Astrocyte (in vitro differentiated cells and primary cell): ENCODE data around the gene XG. TPM values are rescaled to one million over a fixed set of nuclear protein-coding genes. Genes with fewer than 3 reads are reported as not detected.

ENCODE experiments used
- DNase-seq: peaks from one replicate; pipeline ENCODE4 v3.0.0-alpha.2; 2010; ENCODE audit warnings: low read depth
- FAIRE-seq: peaks from 2 replicates; lab custom pipeline; 2011; peaks lifted over from hg19 to GRCh38; lab: Jason Lieb, UNC
- H2AFZ ChIP-seq: 2 replicates; pipeline ENCODE4 v1.6.0; 2012; ENCODE audit warnings: low read depth, low read length, inconsistent platforms
- H3K27ac ChIP-seq: 2 replicates; pipeline ENCODE4 v1.5.1; 2011; ENCODE audit warnings: low read depth, low read length, inconsistent platforms
- H3K27me3 ChIP-seq: 2 replicates; pipeline ENCODE4 v1.6.0; 2011; ENCODE audit warnings: low read length, inconsistent platforms; ENCODE audit not compliant: insufficient read depth
- H3K36me3 ChIP-seq: 2 replicates; pipeline ENCODE4 v1.5.1; 2011; ENCODE audit warnings: low read length, inconsistent platforms; ENCODE audit not compliant: insufficient read depth
- H3K4me1 ChIP-seq: 2 replicates; pipeline ENCODE4 v1.5.1; 2011; ENCODE audit warnings: low read length, inconsistent platforms; ENCODE audit not compliant: insufficient read depth
- H3K4me2 ChIP-seq: 2 replicates; pipeline ENCODE4 v1.6.0; 2012; ENCODE audit warnings: low read length, inconsistent platforms
- H3K4me3 ChIP-seq: 2 replicates; pipeline ENCODE4 v1.5.1; 2011; ENCODE audit warnings: low read depth, mild to moderate bottlenecking, low read length, inconsistent platforms; ENCODE audit not compliant: insufficient read depth
- H3K79me2 ChIP-seq: 2 replicates; pipeline ENCODE4 v1.6.0; 2012; ENCODE audit warnings: mild to moderate bottlenecking, low read length, inconsistent platforms; ENCODE audit not compliant: insufficient read depth
- H3K9ac ChIP-seq: 2 replicates; pipeline ENCODE4 v1.6.0; 2012; ENCODE audit warnings: mild to moderate bottlenecking, low read length, inconsistent platforms
- H3K9me3 ChIP-seq: 2 replicates; pipeline ENCODE4 v1.5.1; 2012; ENCODE audit warnings: low read depth, mild to moderate bottlenecking, low read length, inconsistent platforms; ENCODE audit not compliant: insufficient read depth
- H4K20me1 ChIP-seq: 2 replicates; pipeline ENCODE4 v1.6.0; 2012; ENCODE audit warnings: low read length, inconsistent platforms; ENCODE audit not compliant: insufficient read depth
- H3K27ac Mint-ChIP-seq: one replicate; pipeline ENCODE4 v1.8.0; 2021; ENCODE audit warnings: mild to moderate bottlenecking, mixed read lengths; ENCODE audit not compliant: unreplicated experiment
- H3K27me3 Mint-ChIP-seq: one replicate; pipeline ENCODE4 v1.8.0; 2021; ENCODE audit warnings: low read depth, mixed read lengths; ENCODE audit not compliant: unreplicated experiment
- H3K36me3 Mint-ChIP-seq: one replicate; pipeline ENCODE4 v1.8.0; 2021; ENCODE audit warnings: low read depth, mixed read lengths; ENCODE audit not compliant: unreplicated experiment
- H3K4me1 Mint-ChIP-seq: one replicate; pipeline ENCODE4 v1.8.0; 2021; ENCODE audit warnings: low read depth, mixed read lengths; ENCODE audit not compliant: unreplicated experiment
- H3K4me3 Mint-ChIP-seq: one replicate; pipeline ENCODE4 v1.8.0; 2021; ENCODE audit warnings: mild to moderate bottlenecking, moderate library complexity, mixed read lengths; ENCODE audit not compliant: unreplicated experiment
- H3K9me3 Mint-ChIP-seq: one replicate; pipeline ENCODE4 v1.8.0; 2021; ENCODE audit warnings: mild to moderate bottlenecking, mixed read lengths; ENCODE audit not compliant: unreplicated experiment
- CTCF ChIP-seq: IDR thresholded peaks from 2 replicates; pipeline ENCODE4 v1.5.1; 2011; ENCODE audit warnings: low read depth, mild to moderate bottlenecking, inconsistent platforms, low read length, moderate library complexity; ENCODE audit not compliant: insufficient read depth
- EZH2 ChIP-seq: IDR thresholded peaks from 2 replicates; pipeline ENCODE4 v1.6.1; 2012; ENCODE audit warnings: mild to moderate bottlenecking, low read length, inconsistent platforms; ENCODE audit not compliant: insufficient read depth
- total RNA-seq: library from RNA; stranded (reverse); gene quantifications from 2 replicates; pipeline ENCODE4 v1.2.1, GENCODE V29; 2021

Gene XG
- total RNA-seq, 1 donor from 2014 or later, result 0.30 TPM

- no peaks in the 10 kb centered on the region for H3K4me1 Mint-ChIP-seq
- Histone ChIP-seq H3K27me3 (no peaks in the 10 kb centered on the region), H3K9ac (no peak overlapping the region), H3K27ac (no peak overlapping the region), H3K36me3 (no peaks in the 10 kb centered on the region), H4K20me1 (no peaks in the 10 kb centered on the region), H2AFZ (no peak overlapping the region), H3K9me3 (no peaks in the 10 kb centered on the region), H3K4me1 (no peaks in the 10 kb centered on the region), H3K4me2 (no peak overlapping the region), H3K4me3 (no peak overlapping the region), H3K79me2 (no peaks in the 10 kb centered on the region)
- no peak overlapping the region for H3K4me3 Mint-ChIP-seq
- TF ChIP-seq EZH2, result no peak
- peak; percentile 24 for TF ChIP-seq CTCF
- no peak overlapping the region for H3K27ac Mint-ChIP-seq
- H3K27me3 Mint-ChIP-seq, result no peaks in the 10 kb centered on the region
- no peaks in the 10 kb centered on the region for H3K36me3 Mint-ChIP-seq
- peak; percentile 99 for FAIRE-seq
- H3K9me3 Mint-ChIP-seq, result no peaks in the 10 kb centered on the region
- no peak for DNase-seq
Measured at GRCh38 chrX:2819345-2820135, 67.7 kb downstream of the XG start.

GRCh38 chrX:2820136-2820771 is 68.4 kb downstream of the XG start:
- Histone ChIP-seq H4K20me1 (no peaks in the 10 kb centered on the region), H3K36me3 (no peaks in the 10 kb centered on the region), H3K27ac (no peak overlapping the region), H3K79me2 (no peaks in the 10 kb centered on the region), H3K9me3 (no peaks in the 10 kb centered on the region), H3K4me2 (no peak overlapping the region), H3K4me1 (no peaks in the 10 kb centered on the region), H3K4me3 (no peak overlapping the region), H2AFZ (no peak overlapping the region), H3K27me3 (no peaks in the 10 kb centered on the region), H3K9ac (no peak overlapping the region)
- no peaks in the 10 kb centered on the region for H3K27me3 Mint-ChIP-seq
- no peak for TF ChIP-seq CTCF
- TF ChIP-seq EZH2, result no peak
- no peaks in the 10 kb centered on the region for H3K4me1 Mint-ChIP-seq
- H3K36me3 Mint-ChIP-seq, result no peaks in the 10 kb centered on the region
- DNase-seq (no peak), FAIRE-seq (peak; percentile 59)
- H3K9me3 Mint-ChIP-seq, result no peaks in the 10 kb centered on the region
- H3K27ac Mint-ChIP-seq, result no peak overlapping the region
- no peak overlapping the region for H3K4me3 Mint-ChIP-seq
